Fibroblast of lung (primary cell): ENCODE measurements around the gene SLC22A23.

Experiments
- CTCF ChIP-seq, 2 donors: IDR thresholded peaks in 1 of 2; conservative IDR thresholded peaks in 1 of 2; 1 replicate in 1 of 2; 2 replicates in 1 of 2; pipeline ENCODE4 v1.5.1; 2011 to 2012; ENCODE audit warnings: low read length in 2 of 2, control low read depth in 1 of 2, inconsistent platforms in 1 of 2, low read depth in 1 of 2, mild to moderate bottlenecking in 1 of 2
- EZH2 ChIP-seq: IDR thresholded peaks from 2 replicates; pipeline ENCODE4 v1.5.1; 2012; ENCODE audit warnings: low read length, control low read depth, mild to moderate bottlenecking; ENCODE audit errors: missing control alignments

- no peak for TF ChIP-seq CTCF (conservative IDR thresholded peaks at IDR 0.05 in 1 of 2, IDR thresholded peaks at IDR 0.05 in 1 of 2; ENCODE audit: low read depth in 1 of 2, low read length in 2 of 2)
- no peak for TF ChIP-seq EZH2
Observed at GRCh38 chr6:3356056-3356823, 100.6 kb downstream of the SLC22A23 start.
